GM19023 (cell line): ENCODE data around the gene PBX1.

Source experiments
- ATAC-seq: cut with Tn5 transposase; IDR thresholded peaks from one replicate; pipeline ENCODE4 v1.9.1; 2021; ENCODE audit warnings: mild to moderate bottlenecking, moderate library complexity; ENCODE audit not compliant: unreplicated experiment

PBX1 gene

GRCh38 chr1:164846731-164847691 lies 288.0 kb downstream of the PBX1 start:
- ATAC-seq, result no peak

- no peak for ATAC-seq
Measured at GRCh38 chr1:164853146-164853545, 294.2 kb downstream of the PBX1 start.

- no peak for ATAC-seq
Measured at GRCh38 chr1:164855716-164856329, 296.8 kb downstream of the PBX1 start.

GRCh38 chr1:164856381-164856780 lies 297.4 kb downstream of the PBX1 start:
- ATAC-seq, result no peak

GRCh38 chr1:164857439-164857838 lies 298.5 kb downstream of the PBX1 start:
- no peak for ATAC-seq

GRCh38 chr1:164858096-164858632 lies 299.2 kb downstream of the PBX1 start:
- ATAC-seq, result no peak

- no peak for ATAC-seq
Measured at GRCh38 chr1:164861632-164862031, 302.6 kb downstream of the PBX1 start.

GRCh38 chr1:164863056-164863455 lies 304.1 kb downstream of the PBX1 start:
- ATAC-seq, result no peak

GRCh38 chr1:164864161-164864560 lies 305.2 kb downstream of the PBX1 start:
- no peak for ATAC-seq

GRCh38 chr1:164865385-164865784 lies 306.4 kb downstream of the PBX1 start:
- ATAC-seq, result no peak

GRCh38 chr1:164867590-164867989 lies 308.6 kb downstream of the PBX1 start:
- ATAC-seq, result no peak

GRCh38 chr1:164868990-164869389 lies 310.0 kb downstream of the PBX1 start:
- no peak for ATAC-seq

GRCh38 chr1:164875518-164875917 lies 316.5 kb downstream of the PBX1 start:
- ATAC-seq, result no peak

GRCh38 chr1:164876398-164877116 lies 317.6 kb downstream of the PBX1 start:
- ATAC-seq, result no peak

GRCh38 chr1:164880199-164880598 lies 321.2 kb downstream of the PBX1 start:
- no peak for ATAC-seq

- no peak for ATAC-seq
Measured at GRCh38 chr1:164880644-164881043, 321.7 kb downstream of the PBX1 start.

GRCh38 chr1:164885311-164885710 lies 326.3 kb downstream of the PBX1 start:
- ATAC-seq, result no peak

- no peak for ATAC-seq
Measured at GRCh38 chr1:164886101-164886500, 327.1 kb downstream of the PBX1 start.

GRCh38 chr1:164891615-164892014 lies 332.6 kb downstream of the PBX1 start:
- no peak for ATAC-seq

GRCh38 chr1:164895026-164895912 lies 336.3 kb downstream of the PBX1 start:
- ATAC-seq, result no peak
